NCI-H1092 treated with DMSO at 0.1 percent for 48 hours (cell line): ENCODE measurements around the gene CXCR2.
A peak's percentile ranks its signal among the peaks of the same experiment; 100 is the strongest.

ENCODE experiments used
- DNase-seq: peaks from one replicate; lab custom pipeline; 2025; lab: John Stamatoyannopoulos, UW

CXCR2 gene

DNA sequence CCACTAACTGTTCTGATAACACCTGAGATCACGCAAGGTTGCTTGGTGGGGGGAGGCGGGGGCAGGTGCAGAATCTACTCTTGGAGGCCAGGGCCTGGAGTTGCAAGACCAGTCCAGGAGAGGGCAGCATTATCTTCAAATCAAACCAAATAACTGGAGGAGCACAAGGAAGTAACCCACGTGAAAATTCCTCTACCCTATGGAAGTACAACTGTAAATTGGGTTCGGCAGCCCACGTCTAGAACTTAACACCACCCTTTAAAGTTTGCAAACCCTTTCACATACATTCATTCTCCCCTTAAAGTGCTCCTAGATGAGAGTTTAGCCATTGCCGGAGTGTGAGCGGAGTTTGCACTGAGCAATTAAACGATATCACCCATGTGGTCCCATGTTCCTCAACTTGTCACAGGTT lies 60.5 kb downstream of the CXCR2 start:
- DNase-seq, result peak; percentile 29
